Stimulated activated CD8-positive, alpha-beta memory T cell treated with anti-CD3 and anti-CD28 coated beads, Interleukin-7, amount 100 ng/mL, for 24 hours (primary cell): ENCODE data around the gene GTSF1L.

Experiments
- DNase-seq: peaks from one replicate; pipeline ENCODE4 v3.0.0-alpha.2; 2020; ENCODE audit warnings: low read depth

Gene GTSF1L

DNA sequence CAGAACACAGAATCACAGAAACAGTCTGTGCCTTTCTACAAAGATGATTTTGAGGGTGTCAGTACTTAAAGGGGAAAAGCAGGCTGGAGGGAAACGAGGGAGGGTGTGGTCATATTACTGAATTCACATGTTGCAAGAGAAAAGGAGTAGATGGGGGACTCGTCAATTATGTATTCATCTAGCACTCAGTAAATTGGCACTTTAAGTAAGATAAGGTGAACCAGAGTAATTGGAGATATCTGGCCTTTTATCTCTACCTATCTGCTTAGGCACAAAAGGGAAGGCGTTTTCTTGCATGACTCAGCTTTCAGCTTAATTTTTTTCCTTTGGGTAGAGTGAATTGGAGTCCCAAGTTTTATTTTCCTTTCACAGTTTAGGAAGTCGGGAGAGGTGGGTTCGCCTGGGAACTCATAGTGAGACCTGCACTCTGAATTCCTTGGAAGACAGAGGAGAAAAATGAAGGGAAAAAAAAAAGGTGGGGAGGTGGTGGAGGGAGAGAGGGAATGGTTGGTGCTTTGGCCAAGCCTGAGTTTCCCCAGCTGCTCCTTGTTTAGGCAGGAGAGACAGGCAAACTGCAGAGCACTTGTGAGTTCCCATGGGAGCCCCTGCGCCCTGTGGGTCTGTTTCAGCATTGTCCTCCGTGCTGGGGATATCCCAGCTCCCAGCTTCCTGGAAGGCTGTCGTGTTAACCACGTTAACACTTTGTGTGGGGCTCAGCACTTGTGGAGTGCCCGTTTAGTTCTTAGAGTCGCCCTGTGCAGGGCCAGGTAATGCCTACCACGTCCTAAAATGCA, 19.7 kb upstream of the GTSF1L start:
- DNase-seq, result no peak

DNA sequence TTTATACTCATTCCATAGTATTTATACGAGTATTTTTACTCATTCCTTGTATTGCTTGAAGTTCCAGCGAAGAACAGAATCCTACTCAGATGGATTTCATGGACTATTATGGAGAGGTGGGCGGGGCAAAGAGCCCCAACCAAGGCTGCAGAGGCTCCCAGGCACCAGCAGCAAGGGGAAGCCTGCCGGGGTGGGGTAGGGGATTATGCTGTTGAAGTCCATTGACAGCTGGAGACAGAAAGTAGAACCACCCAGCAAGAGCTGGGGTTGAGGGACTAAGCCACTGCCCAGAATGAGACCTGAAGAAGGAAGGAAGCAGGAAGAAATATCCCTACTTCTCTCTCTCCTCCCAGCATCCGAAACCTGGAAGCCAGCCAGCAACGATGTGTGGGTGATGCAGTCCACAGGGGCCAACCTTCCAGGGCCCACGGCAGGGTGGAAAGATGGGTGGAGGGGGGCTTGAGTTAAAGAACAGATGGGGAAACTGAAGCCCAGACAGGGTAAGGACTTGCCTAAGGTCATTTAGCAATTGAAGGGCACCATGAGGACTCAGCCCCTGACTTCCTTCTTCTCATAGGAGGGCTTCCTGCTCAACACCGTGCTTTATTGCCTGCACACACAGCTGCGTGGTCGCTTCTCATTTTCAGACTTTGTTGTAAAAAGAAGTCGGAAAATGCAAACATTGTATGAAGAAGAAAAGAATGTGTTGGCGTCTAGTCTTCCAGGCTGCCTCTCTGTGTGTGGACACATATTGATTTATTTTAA, 18.3 kb upstream of the GTSF1L start:
- no peak for DNase-seq

DNA sequence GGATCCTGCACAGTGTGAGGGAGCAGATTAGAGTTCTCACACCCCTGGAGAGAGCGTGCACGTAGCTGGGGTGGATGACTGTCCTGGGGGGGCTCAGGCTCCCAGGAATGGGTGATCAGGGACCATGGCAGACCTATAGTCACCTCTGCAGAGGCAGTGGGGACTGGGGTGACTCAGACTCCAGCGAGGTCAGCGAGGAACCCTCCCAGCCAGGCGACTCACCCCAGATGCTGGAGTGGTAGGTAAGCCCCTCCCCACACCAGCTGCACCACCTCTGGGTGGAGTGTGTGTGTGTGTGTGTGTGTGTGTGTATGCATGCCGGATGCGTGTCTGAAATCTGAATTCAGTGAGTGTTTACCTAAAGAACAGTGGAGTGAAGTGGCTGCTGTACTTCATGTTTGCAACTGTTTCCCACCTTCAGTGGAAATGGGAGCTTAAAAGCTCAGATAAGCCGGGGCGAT, 17.4 kb upstream of the GTSF1L start:
- no peak for DNase-seq

DNA sequence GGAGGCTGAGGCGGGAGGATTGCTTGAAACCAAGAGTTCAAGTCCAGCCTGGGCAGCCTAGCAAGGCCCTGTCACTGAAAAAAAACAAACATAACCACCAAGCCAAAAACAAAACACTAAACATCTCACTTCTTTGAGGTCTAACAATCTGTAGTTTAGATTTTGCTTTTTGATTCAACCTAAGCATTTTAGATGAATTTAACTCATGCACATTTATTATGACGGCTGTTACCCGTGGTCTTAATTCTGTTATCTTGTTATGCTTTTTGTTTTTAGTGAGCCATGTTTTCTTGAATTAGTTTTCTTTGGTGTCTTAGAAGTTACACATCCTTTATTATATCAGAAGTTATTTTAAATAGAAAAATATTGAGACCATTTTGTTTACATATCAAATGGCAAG, 13.8 kb upstream of the GTSF1L start:
- DNase-seq, result no peak

DNA sequence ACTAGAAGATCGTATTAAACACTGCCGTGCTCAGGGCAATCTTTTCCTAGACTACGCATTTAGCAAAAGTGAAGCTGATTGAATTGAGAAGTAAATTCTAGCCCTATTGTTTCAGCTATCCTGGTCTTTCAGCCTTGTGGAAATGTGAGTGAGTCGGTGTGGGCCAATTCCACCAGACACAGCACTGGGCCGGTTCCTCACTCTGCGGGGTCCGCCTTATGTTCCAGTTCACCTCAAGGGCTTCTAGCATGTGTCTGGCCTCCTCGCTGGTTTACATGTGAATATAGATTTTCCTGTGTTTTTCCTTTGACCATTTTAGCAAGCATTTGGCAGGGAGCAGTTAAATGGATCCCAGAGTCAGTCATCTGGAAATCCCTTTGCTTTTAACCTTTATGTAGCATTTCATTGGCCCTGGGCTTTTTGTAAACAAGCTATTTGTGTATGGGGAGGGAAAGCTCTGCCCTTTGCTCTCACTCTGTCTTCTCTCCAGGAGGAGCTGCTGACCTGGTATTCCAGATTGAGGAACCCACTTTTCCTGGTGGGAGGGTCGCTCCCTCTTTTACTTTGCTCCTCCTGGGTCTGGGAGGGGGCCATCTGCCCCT, 12.4 kb upstream of the GTSF1L start:
- no peak for DNase-seq

DNA sequence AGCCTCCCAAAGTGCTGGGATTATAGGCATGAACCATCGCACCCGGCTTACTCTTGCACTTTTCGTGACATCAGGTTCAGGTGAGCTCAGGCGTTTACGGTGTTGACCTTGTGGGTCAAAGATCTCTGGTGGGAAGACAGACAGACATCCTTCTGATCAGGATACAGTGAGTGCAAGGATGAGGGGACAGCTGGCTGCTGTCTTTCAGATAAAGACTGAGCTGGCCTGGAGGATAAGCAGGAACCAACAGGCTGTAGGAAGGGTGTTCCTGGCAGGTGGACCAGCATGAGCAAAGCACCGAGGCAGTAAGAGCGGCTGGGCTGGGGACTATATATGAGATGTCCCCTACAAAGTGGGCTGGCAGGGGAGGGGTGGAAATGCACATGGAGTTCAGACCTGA, 11.1 kb upstream of the GTSF1L start:
- no peak for DNase-seq

DNA sequence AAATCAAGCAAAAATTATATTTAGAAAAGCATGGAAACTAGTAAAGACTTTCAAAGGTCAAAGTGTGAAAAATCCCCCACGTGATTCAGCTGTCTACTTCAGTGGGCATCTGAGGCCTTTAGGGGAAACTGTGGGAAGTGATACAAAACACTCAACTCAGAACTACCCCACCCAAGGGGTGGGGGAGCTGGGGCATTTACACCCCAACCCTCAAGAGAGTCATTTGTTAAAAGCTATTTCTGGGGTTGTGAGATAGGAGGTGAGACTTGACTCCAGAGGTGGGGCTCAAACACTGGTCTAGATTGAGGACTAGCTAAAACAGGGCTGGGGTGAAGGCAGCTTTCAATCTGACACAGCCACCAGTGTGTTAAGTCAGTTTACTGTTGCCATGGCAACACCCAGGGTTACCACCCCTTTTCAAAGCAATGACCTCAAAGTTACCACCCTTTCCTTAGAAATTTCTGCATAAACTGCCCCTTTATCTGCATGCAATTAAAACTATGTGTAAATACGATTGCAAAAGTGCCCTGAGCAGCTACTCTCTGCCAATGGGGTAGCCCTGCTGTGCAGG, 9.9 kb upstream of the GTSF1L start:
- no peak for DNase-seq

DNA sequence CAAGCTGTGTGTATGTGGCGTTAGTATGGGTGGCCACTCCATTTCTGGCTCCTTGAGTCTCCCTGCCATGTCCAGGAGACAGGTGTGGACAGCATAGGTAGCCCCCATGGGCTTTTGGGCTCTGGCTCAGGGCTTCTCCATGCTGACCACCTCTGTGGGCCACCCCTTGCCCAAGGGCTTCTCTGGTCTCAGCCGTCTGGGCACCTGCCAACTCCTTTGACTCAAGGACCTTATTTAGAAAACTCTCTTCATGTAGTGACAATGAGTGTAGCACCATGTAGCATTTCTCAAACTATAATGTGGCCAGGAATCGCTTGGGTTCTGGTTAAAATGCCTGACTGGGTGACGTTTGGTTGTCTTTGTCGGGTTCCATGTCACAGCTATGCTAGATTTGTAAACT, 5.1 kb upstream of the GTSF1L start:
- DNase-seq, result no peak

DNA sequence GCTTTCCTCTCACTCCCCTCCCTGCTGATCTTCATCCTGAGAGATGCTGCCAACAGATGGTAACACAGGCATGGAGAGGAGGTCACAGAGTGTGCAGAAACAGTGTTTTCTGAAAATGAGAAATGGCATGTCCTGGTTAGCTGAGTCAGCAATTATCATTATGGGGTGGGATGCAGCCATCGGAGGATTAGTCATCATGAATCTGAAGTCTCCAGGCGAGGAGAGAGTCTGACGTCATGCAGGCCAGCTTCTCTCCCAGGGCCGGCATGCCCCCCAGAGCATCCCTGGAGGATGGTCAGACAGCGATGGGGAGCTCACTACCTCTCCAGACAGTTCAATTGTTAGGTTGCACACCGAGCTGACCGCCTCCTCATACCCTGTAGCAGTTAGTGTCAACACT, 4.7 kb upstream of the GTSF1L start:
- DNase-seq, result no peak

DNA sequence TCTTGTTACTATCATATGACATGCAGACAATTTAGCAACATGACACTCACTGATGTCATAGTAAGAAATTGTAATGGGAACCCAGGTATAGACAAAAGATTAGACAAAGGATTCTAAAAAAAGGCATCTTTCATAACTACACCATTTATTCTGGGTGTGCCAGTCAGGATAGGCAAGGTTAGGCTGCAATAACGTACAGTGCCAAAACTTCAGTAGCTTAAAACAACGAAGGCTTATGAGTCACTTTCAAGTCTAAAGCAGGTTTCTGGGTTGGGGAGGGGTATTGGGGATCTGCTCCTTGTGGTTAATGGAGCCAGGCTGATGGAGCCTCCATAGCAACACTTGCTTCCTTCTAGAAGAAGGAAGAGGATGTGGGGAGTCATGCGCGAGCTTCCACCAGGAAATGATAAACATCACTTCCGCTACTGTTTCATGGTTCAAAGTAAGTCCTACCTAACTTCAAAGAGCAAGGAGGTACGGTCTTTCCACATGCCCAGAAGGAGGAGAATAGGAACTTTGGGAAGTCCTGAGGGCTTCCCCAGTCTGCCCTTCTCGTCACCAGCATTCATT, 2.0 kb upstream of the GTSF1L start:
- no peak for DNase-seq

DNA sequence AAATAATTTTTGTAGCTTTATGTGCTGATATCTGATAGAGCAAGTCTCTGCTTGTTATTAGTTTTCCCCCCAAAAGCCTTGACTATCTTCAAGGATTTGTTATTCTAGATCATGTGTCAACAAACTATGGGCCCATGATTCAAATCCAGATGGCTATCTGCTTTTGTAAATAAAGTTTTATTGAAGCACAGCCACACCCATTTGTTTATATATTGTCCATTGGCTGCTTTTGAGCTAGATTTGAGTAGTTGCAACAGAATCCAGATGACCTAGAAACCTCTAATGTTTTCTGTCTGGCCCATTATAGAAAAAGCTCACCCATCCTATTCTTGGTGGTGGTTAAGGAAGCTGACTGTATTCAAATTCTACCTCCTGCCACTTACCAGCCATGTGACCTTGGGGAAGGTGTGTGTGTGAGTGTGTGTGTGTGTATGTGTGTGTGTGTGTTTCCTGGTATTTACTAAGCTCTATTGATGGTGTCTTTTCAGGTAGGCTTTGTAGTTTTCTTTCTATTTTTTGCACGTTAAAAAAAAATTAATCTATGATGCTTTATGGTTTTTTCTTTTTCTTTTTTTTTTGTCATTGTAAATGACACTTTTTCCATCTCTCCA, 1.3 kb upstream of the GTSF1L start:
- no peak for DNase-seq

DNA sequence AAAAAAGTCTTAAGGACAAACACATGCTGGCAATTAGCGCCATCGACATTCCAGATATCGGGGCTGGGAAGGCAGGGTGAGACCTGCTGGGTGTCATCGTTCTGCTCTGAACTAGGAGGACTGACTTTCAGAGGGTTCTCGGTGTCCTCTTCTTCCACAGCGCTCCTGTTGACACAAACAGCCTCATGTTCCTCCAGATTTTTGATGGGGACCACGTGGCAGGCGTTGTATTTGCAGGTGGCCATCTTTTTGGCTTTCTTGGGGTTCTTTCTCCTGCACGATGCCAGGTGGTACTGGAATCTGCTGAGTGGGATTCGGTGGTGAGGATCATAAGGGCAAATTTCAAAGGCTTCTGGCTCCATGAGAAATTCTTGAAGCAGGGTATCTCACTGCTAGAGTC, 469 bp downstream of the GTSF1L start:
- no peak for DNase-seq

DNA sequence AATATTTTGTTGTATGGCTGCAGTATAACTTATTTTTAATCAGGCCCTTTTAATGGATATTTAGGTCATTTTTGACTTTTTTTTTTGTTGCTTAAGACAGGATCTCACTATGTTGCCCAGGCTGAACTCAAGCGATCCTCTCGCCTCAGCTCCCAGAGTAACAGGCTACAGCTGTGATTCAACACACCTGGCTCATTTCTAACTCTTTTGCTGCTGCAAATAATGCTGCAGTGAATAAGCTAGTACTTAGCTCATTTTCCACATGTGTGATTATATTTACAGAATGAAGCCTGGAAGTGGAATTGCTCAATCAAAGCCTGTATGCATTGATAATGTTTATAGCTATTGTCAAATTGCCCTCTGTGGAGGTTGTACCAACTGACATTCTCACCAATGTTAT, 1.1 kb downstream of the GTSF1L start:
- no peak for DNase-seq

DNA sequence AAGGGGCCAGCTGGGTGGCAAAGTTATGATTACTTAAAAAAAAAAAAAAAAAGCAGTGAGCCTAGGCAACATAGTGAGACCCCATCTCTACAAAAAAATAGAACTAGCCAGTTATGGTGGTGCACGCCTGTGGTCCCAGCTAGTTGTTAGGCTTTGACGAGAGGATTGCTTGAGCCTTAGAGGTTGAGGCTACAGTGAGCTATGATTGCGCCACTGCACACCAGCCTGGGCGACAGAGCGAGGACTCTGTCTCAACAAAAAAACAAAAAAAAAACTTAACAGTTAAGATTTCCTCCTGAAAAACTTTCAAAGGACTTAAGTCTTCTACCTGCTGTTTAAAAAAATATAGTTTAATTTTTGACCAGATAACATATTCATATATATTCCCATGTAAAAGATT, 2.4 kb downstream of the GTSF1L start:
- no peak for DNase-seq

DNA sequence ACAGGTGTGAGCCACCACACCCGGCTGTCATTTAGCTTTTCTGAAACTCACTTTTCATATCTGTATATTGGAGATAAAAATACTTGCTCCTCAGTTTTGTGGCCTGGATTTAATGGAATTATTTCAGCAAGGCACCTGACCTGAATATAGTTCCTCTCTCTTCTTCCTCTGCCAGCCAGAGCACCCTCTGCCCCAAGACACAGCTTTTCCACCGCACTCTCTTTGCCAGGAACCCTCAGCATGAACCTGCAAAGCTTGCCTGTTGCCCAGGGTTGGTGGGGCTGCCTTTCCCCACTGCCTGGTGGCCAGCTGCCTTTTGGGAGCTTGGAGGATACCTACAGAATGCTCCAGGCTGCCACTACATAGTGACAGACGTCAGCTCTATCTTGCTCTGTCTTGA, 3.1 kb downstream of the GTSF1L start:
- no peak for DNase-seq

DNA sequence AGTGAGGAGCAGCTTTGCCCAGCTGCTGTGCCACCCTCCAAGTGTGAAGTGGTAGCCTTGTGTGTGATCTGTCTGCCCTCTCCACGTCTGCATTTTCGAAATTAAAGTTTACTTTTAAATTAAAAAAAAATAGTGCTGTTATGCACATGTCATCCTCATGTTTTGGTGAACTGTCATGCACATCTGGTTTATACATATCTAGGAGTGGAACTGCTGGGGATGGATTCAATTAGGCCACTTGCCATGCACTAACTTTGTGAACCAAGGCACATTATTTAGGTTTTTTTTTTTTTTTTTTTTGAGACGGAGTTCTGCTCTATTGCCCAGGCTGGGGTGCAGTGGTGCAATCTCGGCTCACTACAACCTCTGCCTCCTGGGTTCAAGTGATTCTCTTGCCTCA, 3.6 kb downstream of the GTSF1L start:
- DNase-seq, result no peak

DNA sequence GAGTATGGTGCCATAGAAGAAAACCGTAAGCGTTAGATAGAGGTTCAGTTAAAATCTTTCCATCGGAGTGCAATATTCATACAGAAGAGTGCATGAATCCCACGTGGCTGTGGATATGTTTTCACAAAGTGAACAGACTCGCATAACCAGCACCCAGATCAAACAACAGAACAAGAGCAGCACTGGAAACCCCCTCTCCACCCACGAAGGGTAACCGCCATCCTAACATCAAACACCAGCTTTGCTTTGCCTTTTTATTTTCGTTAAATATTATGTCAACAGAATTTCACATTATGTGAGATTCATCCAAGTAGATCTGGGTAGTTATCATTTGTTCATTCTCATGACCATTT, 4.7 kb downstream of the GTSF1L start:
- DNase-seq, result no peak

DNA sequence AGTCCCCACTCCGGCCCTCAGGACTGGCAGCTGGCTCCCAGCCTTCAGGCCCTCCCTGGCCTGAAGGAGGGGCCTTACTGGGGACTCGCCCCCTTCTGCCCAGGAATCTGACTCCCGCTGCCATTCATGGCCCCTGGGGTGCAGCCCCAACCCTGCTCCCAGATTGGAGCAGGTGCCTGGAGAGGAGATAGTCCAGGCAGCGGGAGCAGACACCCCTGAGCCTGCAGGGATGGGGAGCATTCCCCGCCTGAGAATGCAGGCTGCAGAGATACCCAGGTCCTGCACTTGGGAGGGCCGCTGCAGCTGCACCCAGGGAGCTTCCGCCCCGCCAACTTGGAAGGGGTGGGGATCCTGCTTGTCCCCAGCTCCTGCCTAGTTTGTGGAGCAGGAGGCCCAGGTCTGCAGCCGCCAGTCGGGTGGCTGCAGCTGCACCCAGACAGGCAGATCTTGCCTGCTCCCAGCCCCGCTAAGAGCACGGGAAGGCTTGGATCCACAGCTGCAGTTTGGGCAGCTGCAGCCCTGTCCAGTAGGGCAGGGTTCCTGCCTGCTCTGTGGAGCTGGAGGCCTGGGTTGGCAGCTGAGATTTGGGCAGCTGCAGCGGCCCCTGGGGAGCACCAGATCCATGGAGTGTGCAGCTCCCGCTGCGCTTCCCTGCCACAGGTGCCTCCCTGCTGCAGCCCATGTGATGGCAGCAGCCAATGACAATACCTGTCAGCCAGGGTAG, 5.2 kb downstream of the GTSF1L start:
- no peak for DNase-seq

DNA sequence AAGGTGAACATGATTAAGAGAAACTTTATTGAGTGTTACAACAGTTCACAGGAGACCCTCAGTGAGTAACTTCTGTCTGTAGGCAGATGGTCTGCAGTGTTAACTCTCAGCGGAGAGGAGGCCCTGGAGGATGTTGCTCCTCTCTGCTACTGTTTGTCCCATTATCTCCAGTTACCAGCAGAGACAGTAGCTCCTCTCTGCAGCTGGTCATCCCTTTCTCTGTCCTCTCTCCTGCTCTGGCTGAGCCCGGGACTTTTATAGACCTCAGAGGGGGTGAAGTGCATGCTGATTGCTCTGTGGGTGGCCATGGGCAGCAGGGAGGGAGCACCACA, 5.7 kb downstream of the GTSF1L start:
- no peak for DNase-seq

DNA sequence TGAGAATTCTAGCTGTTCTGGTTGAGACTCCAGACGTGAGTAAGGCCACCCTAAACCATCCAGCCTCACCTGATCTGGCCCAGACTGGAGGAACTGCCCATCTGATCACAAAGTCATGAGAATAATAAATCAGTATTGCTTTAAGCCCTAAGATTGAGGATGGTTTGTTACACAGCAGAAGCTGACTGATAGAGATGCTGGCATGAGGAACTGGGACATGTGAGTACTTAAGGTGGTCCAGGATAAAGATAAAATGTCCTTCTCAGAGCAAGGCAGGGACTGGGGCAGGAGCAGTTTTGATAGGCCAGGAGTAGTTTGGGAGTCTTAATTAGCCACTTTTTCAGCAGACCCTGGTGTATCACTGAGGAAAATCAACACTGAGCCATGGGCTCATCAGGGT, 6.8 kb downstream of the GTSF1L start:
- no peak for DNase-seq

DNA sequence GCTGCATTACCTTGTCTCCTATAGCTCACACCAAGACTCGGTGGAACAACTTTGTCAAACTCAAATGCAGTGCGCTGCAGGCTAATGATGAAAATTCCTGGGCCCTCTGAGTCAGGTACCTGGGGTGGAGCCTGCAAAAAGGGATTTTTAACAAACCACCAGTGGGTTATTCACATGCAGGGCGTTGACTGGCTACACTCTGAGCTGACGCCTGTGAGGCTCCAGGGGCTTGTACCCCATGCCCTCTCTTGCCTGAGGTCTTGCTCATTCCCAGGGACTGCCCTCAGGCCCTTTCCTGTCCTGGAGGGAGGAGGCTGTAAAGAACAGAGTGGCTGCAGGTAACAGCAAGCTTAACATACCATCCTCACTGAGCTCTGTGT, 9.2 kb downstream of the GTSF1L start:
- no peak for DNase-seq
